ENCODE data around the gene LRRK2.

GRCh38 chr12:40208707-40209446 is 15.9 kb upstream of the LRRK2 start:
- TF ChIP-seq EZH2 (IDR thresholded peaks at IDR 0.05; ENCODE audit: borderline replicate concordance, control insufficient read depth, low read depth, low read length) (no peak), CEBPZ (IDR thresholded peaks at IDR 0.05; ENCODE audit: low read depth, low read length) (no peak), CHD1 (IDR thresholded peaks at IDR 0.05; ENCODE audit: low read depth, low read length) (no peak), CTCF (IDR thresholded peaks at IDR 0.05 in 2 of 3, conservative IDR thresholded peaks at IDR 0.05 in 1 of 3; ENCODE audit: control insufficient read depth in 2 of 3, extremely low read depth in 1 of 3, insufficient read depth in 1 of 3, low read depth in 3 of 3, low read length in 3 of 3) (no peak)
